NCI-H774 (cell line): ENCODE measurements around the gene URB1.
"Not testable (repeated sequence)": the region's sequence is repeated elsewhere in the genome, so short reads cannot be mapped to it uniquely, and the experiment has no call there.

Source experiments
- DNase-seq: peaks from one replicate; lab custom pipeline; 2025; lab: John Stamatoyannopoulos, UW

URB1 gene

DNA sequence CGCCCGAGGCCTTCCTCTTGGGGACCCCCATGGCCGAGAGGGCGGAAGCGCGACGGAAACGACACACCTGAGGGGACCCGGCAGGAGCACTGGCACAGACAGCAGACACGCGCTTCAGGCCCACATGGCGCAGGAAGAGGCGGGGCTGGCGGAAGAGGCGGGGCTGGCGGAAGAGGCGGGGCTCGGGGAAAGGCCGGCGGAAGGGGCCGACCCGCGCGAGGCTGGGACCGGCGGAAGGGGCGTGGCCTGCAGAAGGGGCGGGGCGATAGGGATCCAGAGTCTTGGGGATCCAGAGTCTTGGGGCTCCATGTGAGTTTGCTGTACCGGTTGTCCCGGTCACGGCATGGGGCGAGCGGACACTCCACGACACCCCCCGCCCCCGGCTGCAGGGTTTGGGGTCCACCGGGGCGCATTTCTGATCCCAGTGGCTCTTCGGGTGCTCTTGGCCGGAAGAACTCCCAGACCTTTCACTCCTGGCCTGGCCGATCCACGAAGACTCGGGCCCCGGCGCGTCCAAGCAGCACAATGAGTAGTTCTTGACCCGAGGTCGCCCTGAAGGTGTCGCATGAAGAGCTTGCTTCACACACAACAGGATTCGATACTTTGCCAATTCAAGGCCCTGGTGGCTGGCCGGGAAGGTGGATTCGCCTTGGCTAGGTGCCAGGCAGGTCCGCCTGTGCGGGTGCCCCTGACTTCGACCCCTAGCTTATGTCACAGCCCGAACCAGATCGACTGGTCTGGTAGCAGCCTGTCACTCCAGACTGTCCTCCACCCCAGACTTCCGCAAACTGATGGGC lies at the start of gene URB1:
TSS of gene URB1 (minus strand) at position 133 of the 797 bp plus-strand sequence. CDS start at position 31, 102 bp downstream.
- DNase-seq, result peak; percentile 86

- DNase-seq, result no peak
Measured at GRCh38 chr21:32437729-32438128, 44.9 kb upstream of the URB1 start.

- not testable (repeated sequence) for DNase-seq
Measured at GRCh38 chr21:32432982-32433660, 40.3 kb upstream of the URB1 start.

- DNase-seq, result no peak
Measured at GRCh38 chr21:32427958-32428623, 35.3 kb upstream of the URB1 start.

DNA sequence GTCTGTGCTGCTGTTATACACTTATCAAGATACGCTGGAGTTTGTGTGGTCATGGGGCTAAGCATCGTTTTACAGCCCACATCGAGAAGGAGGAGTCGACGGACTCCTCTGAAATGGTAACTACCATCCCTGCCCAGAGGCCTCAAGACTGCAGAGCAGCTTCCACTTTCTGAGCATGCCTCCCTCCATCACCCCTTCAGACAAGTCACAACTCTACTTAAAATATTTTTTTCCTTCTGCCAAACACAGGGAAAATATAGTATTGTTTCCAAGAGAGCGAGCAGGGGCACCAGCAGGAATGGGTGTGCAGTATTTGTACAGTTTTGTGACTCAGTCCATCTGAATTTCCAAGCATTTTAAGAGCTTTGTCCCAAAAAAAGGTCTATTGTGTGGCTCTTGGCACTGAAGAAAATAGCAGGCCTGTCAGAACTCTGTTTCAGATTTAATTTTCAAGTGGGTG lies 33.8 kb upstream of the URB1 start:
- no peak for DNase-seq

DNA sequence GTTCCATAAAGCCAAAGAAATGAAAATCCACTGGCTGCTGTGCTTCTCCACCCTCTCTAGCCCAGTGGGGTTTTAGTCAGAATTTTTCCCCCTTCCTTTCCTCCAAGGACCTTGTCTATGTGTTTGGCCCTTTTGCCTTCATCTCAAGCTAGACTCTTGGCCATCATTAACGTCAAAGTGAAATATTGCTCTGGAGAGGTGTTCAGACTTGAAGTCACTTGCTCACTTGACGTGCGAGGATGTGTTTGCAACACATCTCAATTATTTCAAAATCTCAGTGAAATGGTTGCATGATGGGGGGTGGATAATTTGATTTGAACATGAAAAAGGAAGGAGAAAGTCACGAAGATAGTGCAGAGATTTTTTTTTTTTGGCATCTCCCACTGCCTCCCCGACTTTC lies 33.3 kb upstream of the URB1 start:
- DNase-seq, result no peak

DNA sequence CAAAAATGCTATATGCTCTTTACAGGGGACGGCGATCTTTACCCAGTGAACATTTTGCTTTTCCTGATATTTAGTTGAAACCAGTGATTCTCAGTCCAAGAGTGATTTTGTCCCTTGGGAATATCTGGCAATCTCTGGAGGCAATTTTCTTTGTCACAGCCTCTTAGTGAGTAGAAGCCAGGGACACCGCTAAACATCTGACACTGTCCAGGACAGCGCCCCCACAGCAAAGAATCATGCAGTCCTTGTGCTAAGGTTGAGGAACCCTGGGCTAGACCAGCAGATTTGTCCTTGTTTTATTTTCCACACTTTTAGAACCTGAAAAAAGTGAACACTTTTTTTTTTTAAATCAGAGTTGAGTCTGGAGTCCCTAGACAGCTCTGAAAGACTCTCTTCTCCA lies 32.8 kb upstream of the URB1 start:
- DNase-seq, result no peak

GRCh38 chr21:32424674-32425073 lies 31.9 kb upstream of the URB1 start:
- DNase-seq, result no peak

DNA sequence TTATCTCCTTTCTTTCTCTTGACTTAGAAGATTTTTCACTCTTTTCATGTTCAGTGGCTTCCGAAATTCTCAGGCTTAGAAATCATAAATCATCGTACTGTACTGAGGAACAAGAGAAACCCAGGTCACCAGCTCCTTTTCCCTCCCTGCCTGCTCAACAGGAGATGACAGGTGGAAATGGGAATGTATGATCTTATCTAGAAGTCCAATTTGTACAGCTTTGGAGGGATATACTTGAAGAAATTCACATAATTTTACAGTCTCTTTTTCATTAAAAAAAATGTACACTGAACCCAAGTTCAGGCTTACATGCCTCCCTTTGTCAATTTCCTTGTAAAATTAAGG lies 31.4 kb upstream of the URB1 start:
- DNase-seq, result no peak

- no peak for DNase-seq
Measured at GRCh38 chr21:32423320-32424190, 30.7 kb upstream of the URB1 start.

- DNase-seq, result no peak
Measured at GRCh38 chr21:32422064-32422463, 29.3 kb upstream of the URB1 start.

GRCh38 chr21:32418146-32418545 lies 25.3 kb upstream of the URB1 start:
- DNase-seq, result no peak

GRCh38 chr21:32415451-32416398 lies 22.9 kb upstream of the URB1 start:
- no peak for DNase-seq

DNA sequence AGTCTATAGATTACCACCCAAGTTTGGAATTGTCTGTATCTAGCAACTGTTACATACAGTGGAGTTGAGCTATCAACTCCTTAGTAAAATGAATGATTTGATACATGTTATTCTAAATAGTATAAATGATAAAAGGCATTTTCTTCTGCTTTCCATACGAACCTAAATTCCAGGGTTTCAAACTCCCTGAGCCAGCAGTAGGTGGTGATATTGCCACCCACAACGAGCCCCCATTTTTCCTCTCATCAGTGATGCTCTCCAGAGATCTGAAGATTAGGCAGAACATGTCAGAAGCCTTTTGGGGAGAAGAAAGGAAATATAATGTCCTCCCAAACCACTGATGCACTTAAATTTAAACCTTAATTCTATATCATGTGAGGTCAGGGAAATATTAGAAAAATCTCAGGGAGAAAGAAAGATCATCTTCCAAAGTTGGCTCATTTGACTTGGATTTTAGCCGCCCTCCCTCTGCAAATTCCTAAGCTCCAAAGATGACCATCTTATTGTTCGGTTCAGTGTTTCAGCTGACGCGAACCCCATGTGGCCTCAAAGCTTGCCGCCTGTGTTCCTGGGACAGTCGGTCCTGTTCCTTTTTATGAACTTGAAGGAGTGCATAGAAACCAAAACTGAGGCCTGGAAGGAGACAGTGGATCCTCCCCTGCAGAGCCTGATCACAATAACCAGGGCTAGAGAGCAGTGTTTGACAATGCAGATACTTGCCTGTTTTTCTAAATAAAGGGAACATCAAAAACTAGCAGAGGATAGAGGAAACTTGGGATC lies 22.0 kb upstream of the URB1 start:
- DNase-seq, result no peak

DNA sequence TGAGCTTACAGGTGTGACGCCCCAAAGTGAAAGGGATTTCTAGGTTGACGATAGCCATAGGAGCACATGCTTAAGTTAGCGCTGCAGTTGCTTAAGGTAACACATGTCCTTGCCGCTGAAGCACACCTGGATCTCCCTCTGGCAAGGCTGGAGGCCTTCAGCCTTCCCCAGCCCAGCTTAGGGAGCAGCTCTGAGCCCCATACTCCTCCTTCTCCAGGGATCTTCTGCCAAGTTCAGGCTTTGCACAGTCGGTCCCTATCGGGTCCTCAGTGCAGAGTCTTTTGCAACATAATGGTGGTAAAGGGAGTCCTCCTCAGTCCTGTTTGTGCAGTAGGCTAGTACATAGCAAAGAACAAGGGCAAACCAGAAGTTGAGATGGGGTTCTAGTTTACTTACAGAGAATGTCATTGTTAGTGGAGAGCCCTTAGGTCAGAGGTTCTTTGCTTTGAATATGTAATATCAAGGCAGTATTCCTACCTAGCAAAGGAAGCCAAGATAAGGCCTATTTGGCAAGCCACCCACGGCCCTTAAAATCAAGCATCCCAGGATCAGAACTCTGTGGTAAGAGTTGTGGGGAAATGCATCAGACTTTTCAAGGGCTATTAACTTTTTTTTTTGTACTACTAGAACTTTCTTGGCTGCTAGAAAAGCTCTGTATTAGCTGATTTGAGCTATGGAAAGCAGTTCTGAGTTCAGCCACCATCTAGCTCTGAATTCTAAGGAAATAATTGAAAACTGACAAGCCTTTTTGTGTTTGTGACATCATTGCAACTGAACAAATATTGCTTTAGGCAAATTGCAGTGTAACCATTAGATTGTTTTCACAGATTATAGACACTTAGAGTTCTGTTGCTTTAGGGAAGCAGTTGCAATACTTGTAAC lies 21.1 kb upstream of the URB1 start:
- DNase-seq, result peak; percentile 28

- DNase-seq, result no peak
Measured at GRCh38 chr21:32413015-32413504, 20.2 kb upstream of the URB1 start.

DNA sequence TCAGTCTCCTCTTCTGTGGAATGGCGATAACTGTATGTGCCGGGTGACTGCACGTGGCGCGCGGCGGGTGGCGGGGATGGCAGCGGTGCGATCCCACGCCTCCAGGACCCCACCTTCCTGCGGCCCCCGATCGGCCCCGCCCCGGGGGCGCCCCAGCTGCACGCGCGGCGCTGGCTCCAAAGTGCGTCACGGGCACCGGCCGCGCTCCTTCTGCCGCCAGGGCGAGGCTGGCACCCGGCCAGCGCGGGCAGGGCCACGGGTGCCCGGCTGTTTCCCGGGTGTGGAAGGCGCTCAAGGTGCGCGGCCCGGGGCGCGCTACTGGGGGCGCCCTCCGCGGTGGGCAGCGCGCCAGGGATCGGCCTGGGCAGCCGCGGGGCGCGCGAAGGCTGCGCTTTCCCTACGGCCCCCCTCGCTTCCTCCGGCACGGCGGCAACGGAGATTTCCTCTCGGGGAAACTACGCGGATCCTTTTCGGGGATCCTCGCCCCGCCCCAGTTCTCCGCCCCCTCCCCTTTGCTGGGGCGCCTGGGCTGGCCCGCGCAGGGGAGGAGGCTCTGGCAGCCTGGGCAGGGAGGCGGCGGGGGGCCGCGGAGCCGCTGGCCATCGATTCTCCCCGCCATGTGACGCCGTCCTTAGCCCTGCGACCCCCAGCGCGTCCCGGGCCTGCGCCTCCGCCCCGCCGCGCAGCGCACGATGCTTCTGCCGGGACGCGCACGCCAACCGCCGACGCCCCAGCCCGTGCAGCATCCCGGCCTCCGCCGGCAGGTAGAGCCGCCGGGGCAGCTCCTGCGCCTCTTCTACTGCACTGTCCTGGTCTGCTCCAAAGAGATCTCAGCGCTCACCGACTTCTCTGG lies 19.6 kb upstream of the URB1 start, which contains the start of gene EVA1C:
TSS of gene EVA1C (plus strand) at position 545 of the 853 bp plus-strand sequence. CDS start at position 693, 148 bp downstream.
- peak; percentile 57 for DNase-seq
